ENCODE data around the gene PRRX1.

DNA sequence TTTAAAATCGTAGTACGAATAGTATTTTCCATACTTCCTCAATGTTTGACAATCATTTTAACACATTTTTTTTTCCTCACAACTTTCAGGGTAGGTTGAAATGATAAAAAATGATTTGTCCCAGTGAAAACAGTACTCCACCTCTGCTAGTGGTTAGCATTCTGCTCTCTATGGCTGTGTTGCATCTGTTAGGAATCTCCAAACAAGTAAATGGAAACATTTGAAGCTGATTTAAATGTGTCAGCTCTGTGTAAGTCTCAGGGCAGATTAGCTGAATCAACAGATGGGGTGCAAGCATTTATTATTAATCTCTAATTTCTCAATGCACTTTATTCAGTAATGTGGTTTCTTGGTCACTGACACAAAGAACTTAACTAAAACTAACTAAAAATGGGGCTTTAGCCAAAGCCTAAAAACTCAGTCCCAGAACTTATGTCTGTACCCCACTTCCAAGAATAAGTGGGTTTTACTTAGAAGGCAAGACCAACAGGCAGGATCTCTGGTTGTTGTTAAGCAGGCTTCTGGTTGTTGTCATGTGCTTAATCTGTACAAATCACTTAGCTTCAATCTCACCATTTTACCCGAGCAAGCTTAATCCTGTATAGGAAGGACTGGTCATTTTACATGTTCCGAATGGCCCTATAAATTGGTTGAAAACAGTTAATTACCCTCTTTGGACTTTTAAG is 67.8 kb downstream of the PRRX1 start:
- TF ChIP-seq POLR2A (IDR thresholded peaks at IDR 0.05) (no peak), CTCF (IDR thresholded peaks at IDR 0.05) (no peak)

Measured in Peyer's patch (tissue), 4 donors.